ENCODE results near the gene AKR1C1.
"Not testable (repeated sequence)": the region's sequence is repeated elsewhere in the genome, so short reads cannot be mapped to it uniquely, and the experiment has no call there.

AKR1C1 gene

DNA sequence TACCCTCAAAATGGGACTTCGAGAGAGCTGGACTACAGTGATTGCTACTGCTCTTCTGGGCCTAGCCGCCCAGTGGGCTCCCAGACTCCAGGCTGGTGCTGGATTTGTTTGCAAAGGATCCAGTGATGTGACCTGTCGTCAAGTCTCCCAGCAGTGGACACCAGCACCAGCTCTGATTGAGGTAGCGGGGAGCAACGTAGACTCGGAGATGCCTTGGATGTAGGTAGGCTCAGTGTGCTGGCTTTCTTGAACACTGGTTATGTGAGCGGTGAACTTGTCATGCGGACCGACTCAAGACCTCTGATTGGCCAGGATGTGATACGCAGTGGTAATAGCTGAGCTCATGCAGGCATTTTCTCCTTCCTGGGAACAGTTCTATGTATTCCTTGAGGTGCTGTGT lies 21.0 kb downstream of the AKR1C1 start:
- DNase-seq, result no peak

GRCh38 chr10:4984971-4985594 lies 21.9 kb downstream of the AKR1C1 start:
- DNase-seq, result no peak

GRCh38 chr10:4988000-4988641 lies 24.9 kb downstream of the AKR1C1 start:
- not testable (repeated sequence) for DNase-seq

DNA sequence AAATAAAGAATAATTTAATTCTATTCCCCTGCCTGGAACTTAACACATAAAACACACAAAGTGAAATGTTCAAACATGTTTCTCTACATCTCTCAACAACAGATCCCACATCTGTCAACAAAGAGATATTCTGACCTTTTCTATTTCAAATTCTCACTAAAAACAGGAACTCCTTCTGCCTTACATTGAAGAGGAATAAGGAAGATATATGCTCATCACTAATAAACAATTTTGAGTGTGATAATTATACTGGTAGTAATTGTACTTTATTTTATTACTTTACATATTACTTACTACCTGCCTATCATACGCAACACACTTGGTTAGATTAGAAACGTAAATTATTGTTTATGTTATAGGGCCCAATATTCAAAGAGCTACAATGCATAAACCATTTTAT lies 27.0 kb downstream of the AKR1C1 start:
- DNase-seq, result no peak

GRCh38 chr10:4991463-4991862 lies 28.2 kb downstream of the AKR1C1 start:
- not testable (repeated sequence) for DNase-seq

DNA sequence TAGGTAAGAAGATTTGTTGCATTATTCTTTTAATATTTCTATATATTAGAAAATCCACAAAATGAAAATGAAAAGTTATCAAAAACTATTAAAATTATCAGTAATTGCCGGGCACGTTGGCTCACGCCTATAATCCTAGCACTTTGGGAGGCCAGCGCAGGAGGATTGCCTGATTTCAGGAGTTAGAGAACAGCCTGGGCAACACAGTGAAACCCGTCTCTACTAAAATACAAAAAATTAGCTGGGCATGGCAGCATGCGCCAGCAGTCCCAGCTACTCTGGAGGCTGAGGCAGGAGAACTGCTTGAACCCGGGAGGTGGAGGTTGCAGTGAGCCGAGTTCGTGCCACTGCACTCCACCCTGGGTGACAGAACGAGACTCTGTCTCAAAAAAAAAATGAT lies 29.3 kb downstream of the AKR1C1 start:
- not testable (repeated sequence) for DNase-seq

DNA sequence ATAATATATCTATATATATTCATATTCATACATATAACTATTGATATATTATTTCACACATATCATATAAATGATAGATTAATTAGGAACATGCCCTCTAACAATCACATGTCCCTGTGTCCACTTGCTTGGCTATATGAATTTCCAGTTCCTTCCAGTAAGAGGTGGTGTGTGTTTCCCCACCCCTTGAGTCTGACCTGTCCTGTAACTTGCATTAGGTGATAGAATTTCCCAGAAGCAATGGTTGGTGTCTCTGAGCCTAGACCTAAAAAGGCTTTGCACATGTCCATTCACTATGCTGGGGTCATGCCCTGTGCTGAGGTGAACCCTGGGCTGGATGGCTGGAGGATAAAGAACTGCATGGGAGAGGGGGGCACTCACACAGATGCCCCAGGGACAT lies 31.0 kb downstream of the AKR1C1 start:
- not testable (repeated sequence) for DNase-seq

DNA sequence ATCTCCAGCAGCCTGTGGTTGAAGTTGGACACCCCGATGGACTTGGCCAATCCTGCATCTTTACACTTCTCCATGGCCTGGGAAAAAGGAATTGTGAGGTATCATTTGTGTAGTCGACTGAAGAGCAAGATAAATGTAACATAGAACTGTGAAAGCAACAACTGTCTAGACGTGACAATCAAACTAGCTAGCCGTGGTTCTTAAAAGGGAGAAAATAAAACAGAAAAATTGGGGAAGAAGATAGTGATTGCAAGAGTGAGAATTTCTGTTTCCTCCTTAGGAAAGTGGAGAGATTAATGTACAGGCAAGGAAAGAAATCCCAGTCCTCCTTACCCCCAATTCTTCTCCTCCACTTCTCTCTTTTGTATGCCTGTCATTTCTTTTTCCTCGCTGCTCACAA lies 35.5 kb downstream of the AKR1C1 start:
- DNase-seq, result no peak

- DNase-seq, result no peak
Measured at GRCh38 chr10:5002013-5002727, 39.0 kb downstream of the AKR1C1 start.

GRCh38 chr10:5003127-5004029 lies 40.2 kb downstream of the AKR1C1 start, which contains the start of gene AKR1C2:
Gene AKR1C2, minus strand, starts transcription at chr10:5003857. Its CDS starts 22 bp downstream, at chr10:5003835.
- not testable (repeated sequence) for DNase-seq

DNA sequence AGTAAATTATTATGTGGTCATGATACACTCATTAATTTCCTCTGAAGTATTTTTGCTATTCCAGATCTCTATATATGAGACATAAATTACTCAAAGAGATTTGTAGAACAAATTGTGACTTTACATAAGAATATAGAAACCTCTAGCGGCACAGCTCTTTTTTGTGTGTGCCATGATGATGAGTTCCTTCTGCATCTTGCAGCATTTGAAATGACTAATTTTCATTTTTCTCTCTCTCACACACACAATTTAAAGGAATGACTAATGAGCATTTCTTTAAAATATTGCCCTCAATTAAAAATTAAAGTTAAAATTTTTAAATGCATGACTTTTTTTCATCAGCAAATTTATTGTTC lies 40.8 kb downstream of the AKR1C1 start:
- DNase-seq, result not testable (repeated sequence)

GRCh38 chr10:5004501-5004900 lies 41.3 kb downstream of the AKR1C1 start:
- DNase-seq, result not testable (repeated sequence)

GRCh38 chr10:5008857-5009548 lies 45.8 kb downstream of the AKR1C1 start:
- not testable (repeated sequence) for DNase-seq

GRCh38 chr10:5010043-5010442 lies 46.8 kb downstream of the AKR1C1 start:
- DNase-seq, result not testable (repeated sequence)

DNA sequence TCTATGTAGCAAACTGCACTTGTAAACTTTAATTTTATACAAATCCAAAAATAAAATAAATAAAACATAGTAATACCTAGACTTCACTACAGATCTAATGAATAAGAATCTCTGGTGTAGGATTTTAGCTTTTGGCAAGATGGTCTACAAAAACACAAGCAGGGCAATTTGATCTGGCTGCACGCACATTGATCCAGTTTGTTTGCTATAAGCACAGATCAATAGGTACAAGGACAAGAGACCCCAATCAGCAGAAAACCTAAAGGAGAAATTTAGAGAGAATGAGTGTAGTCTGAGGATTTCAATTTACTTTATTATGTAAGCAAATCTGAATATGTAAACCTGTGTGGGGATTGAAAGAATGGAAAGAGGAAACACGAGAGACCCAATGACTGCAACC lies 48.2 kb downstream of the AKR1C1 start:
- DNase-seq, result not testable (repeated sequence)

GRCh38 chr10:5012595-5012994 lies 49.4 kb downstream of the AKR1C1 start:
- no peak for DNase-seq

DNA sequence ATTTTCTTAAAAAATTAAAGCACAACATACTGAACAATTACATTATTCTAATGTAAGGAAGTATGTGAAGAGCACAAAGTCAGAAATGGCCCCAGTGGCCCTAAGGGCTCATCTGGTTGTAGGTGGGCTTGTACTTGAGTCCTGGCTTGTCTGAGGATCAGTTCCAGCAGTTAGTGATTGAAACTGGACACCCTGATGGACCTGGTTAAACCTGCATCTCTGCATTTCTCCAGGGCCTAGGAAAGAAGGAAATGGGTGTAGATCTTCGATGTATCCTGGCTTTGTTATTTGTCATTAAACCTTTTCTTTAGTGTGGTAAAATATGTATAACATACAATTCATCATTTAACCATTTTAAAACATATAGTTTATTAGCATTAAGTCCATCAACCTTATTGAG lies 50.2 kb downstream of the AKR1C1 start:
- DNase-seq, result no peak

GRCh38 chr10:5014200-5014910 lies 51.1 kb downstream of the AKR1C1 start:
- not testable (repeated sequence) for DNase-seq

GRCh38 chr10:5014936-5015335 lies 51.7 kb downstream of the AKR1C1 start:
- no peak for DNase-seq

- DNase-seq, result no peak
Measured at GRCh38 chr10:5018134-5018533, 54.9 kb downstream of the AKR1C1 start.

DNA sequence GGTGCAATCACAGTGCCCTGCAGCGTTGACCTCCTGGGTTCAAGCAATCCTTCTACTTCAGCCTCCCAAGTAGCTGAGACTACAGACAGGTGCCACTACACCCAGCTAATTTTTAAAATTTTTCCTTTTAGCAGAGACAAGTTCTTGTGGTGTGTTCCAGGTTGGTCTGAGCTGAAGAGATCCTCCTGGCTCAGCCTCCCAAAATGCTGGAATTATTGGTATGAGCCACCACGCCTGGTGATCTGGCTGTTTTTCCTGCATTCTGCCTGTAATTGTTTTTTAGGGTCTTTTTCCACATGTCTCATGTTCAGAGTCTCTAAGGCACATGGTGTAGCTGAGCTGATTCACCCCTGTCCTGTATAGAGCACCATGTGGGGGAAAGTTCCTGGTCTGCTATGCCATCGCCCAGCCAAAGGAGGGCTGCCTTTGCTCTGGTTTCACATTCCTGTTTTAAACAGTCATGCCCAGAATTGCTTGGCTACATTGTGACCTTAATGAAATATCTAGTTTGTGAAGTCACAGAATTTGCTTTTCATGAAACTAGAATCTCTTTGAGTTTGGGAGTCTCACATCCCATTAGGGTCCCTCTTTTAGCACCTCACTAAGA lies 55.6 kb downstream of the AKR1C1 start:
- DNase-seq, result not testable (repeated sequence)
